Endothelial cell of umbilical vein (primary cell): ENCODE measurements around the gene SLC20A1. TPM values are rescaled to one million over a fixed set of nuclear protein-coding genes. Genes with fewer than 3 reads are reported as not detected.

Source experiments
- Bru-seq: library from RNA; stranded (reverse); fragments of 400-500 nt; gene quantifications from one replicate; lab custom pipeline; 2021; lab: Mats Ljungman, UMichigan
- BruChase-seq, 2 experiments: library from RNA; stranded (reverse); fragments of 400-500 nt; gene quantifications; one replicate each; lab custom pipeline; 2021; lab: Mats Ljungman, UMichigan
- BruUV-seq: library from RNA; stranded (reverse); fragments of 400-500 nt; replicated peaks from 2 replicates; lab custom pipeline; 2021; lab: Mats Ljungman, UMichigan
- CTCF ChIA-PET: fragments of 300-600, 350-600 bp; sonication (Branson Sonifier 250); formaldehyde crosslinking; loops from one replicate; lab custom pipeline; 2021; ENCODE audit warnings: antibody characterized with exemption, inconsistent platforms; lab: Charles Lee
- POLR2A ChIA-PET: fragments of 300-600, 350-600 bp; sonication (Branson Sonifier 250); formaldehyde crosslinking; loops from one replicate; lab custom pipeline; 2021; ENCODE audit warnings: antibody characterized with exemption, inconsistent platforms; lab: Charles Lee
- DNase-seq: peaks from one replicate; pipeline ENCODE4 v3.0.0-alpha.2; 2011; ENCODE audit warnings: low read depth, low spot score
- FAIRE-seq: peaks from 2 replicates; lab custom pipeline; 2011; peaks lifted over from hg19 to GRCh38; lab: Jason Lieb, UNC
- H2AFZ ChIP-seq: 2 replicates; pipeline ENCODE4 v1.6.0; 2012; ENCODE audit warnings: low read depth, low read length, control low read depth, inconsistent platforms
- H3K27ac ChIP-seq: 2 replicates; pipeline ENCODE4 v1.5.1; 2011; ENCODE audit warnings: low read depth, mild to moderate bottlenecking, control low read depth, low read length, moderate library complexity; ENCODE audit not compliant: insufficient read depth
- H3K27me3 ChIP-seq, 2 experiments: 2 replicates each; pipeline versions ENCODE4 v1.6.0 to v1.6.1; 2011; ENCODE audit warnings: low read length in 2 of 2, mixed read lengths in 1 of 2; ENCODE audit not compliant: control insufficient read depth in 2 of 2, insufficient read depth in 2 of 2
- H3K36me3 ChIP-seq, 2 experiments: 2 replicates in 1 of 2; 3 replicates in 1 of 2; pipeline ENCODE4 v1.5.1; 2011; ENCODE audit warnings: low read length in 2 of 2, mild to moderate bottlenecking in 1 of 2, moderate library complexity in 1 of 2; ENCODE audit not compliant: control insufficient read depth in 2 of 2, insufficient read depth in 2 of 2; ENCODE audit errors: extremely low read depth in 1 of 2
- H3K4me1 ChIP-seq: 3 replicates; pipeline ENCODE4 v1.5.1; 2011; ENCODE audit warnings: mild to moderate bottlenecking, low read length; ENCODE audit not compliant: control insufficient read depth, insufficient read depth; ENCODE audit errors: extremely low read depth
- H3K4me2 ChIP-seq: 2 replicates; pipeline ENCODE4 v1.6.1; 2011; ENCODE audit warnings: low read length, control low read depth, mixed read lengths; ENCODE audit not compliant: insufficient read depth
- H3K4me3 ChIP-seq, 3 experiments: fragments of 200-600 bp in 1 of 3; sonication (generic), shearing (Covaris generic) in 1 of 3; replicated peaks in 1 of 3; 2 replicates each; pipeline ENCODE4 v1.5.1; 2011 to 2016; ENCODE audit warnings: control low read depth in 3 of 3, low read length in 3 of 3, mild to moderate bottlenecking in 2 of 3, inconsistent platforms in 1 of 3, low read depth in 1 of 3, moderate library complexity in 1 of 3; ENCODE audit not compliant: insufficient read depth in 1 of 3
- H3K79me2 ChIP-seq: 2 replicates; pipeline ENCODE4 v1.6.0; 2012; ENCODE audit warnings: low read length, inconsistent platforms; ENCODE audit not compliant: control insufficient read depth, insufficient read depth
- H3K9ac ChIP-seq: replicated peaks from 2 replicates; pipeline ENCODE3; 2011; ENCODE audit warnings: low read length, control low read depth; ENCODE audit not compliant: insufficient read depth; ENCODE audit errors: extremely low read depth
- H3K9me1 ChIP-seq: replicated peaks from 3 replicates; pipeline ENCODE4 v1.6.0; 2011; ENCODE audit warnings: mild to moderate bottlenecking, low read length; ENCODE audit not compliant: control insufficient read depth, insufficient read depth; ENCODE audit errors: extremely low read depth
- H3K9me3 ChIP-seq: replicated peaks from 2 replicates; pipeline ENCODE4 v1.5.1; 2012; ENCODE audit warnings: low read length, inconsistent platforms; ENCODE audit not compliant: control insufficient read depth, insufficient read depth
- H4K20me1 ChIP-seq: replicated peaks from 2 replicates; pipeline ENCODE3; 2011; ENCODE audit warnings: mild to moderate bottlenecking, low read length; ENCODE audit not compliant: control insufficient read depth, insufficient read depth; ENCODE audit errors: extremely low read depth
- EZH2 ChIP-seq: IDR thresholded peaks from 2 replicates; pipeline ENCODE4 v1.6.1; 2012; ENCODE audit warnings: borderline replicate concordance, low read depth, mild to moderate bottlenecking, moderate library complexity, low read length, inconsistent platforms; ENCODE audit not compliant: severe bottlenecking
- JUN ChIP-seq: IDR thresholded peaks from 2 replicates; pipeline ENCODE4 v1.6.1; 2011; ENCODE audit warnings: borderline replicate concordance, low read depth; ENCODE audit not compliant: insufficient read length, insufficient read depth
- MYC ChIP-seq: IDR thresholded peaks from one replicate; pipeline ENCODE4 v1.6.1; 2011; ENCODE audit warnings: mild to moderate bottlenecking, low read depth, low read length
- POLR2A ChIP-seq: IDR thresholded peaks from 2 replicates; pipeline ENCODE4 v1.6.1; 2012; ENCODE audit warnings: low read depth, mild to moderate bottlenecking, control low read depth, low read length
- POLR2AphosphoS5 ChIP-seq: IDR thresholded peaks from 2 replicates; pipeline ENCODE4 v1.6.1; 2012; ENCODE audit warnings: low read depth, mild to moderate bottlenecking, control low read depth, low read length, moderate library complexity; ENCODE audit not compliant: insufficient read depth
- dilution Hi-C: fragments of 300-500 bp; cut with MboI; formaldehyde crosslinking; loops from one replicate; pipeline ENCODE4 v1.15.0; 2019; ENCODE audit warnings: low sequenced_read_pairs; ENCODE audit not compliant: extremely low pct_ligation_motif_present
- intact Hi-C: fragments of 100-400 bp; cut with micrococcal nuclease; formaldehyde crosslinking; loops from one replicate; pipeline ENCODE4 v1.10.0; 2022
- long read RNA-seq: library from polyadenylated mRNA; stranded (forward); transcript quantifications from one replicate; pipeline ENCODE4 v2.0.0, GENCODE V29; 2021
- polyA minus RNA-seq, 3 experiments: library from RNA; depleted of rRNA, polyadenylated mRNA; stranded (reverse); fragments of >200 nt; gene quantifications; 1 replicate in 1 of 3; 2 replicates in 2 of 3; pipeline ENCODE4 v1.2.3, GENCODE V29; 2011
- polyA plus RNA-seq, 4 experiments: library from polyadenylated mRNA; depleted of rRNA in 3 of 4; stranded (reverse) in 3 of 4; unstranded in 1 of 4; fragments of >200 nt; gene quantifications; 2 replicates each; pipeline versions ENCODE4 v1.2.1 to v1.2.3, GENCODE V29; 2011 to 2012; ENCODE audit warnings: missing spikeins in 1 of 4
- total RNA-seq: library from RNA; stranded (reverse); gene quantifications from 2 replicates; pipeline ENCODE4 v1.2.3, GENCODE V29; 2021
- TF ChIP-seq, protein P1 (sequence below), 2 donors: IDR thresholded peaks; 1 replicate in 1 of 2; 2 replicates in 1 of 2; pipeline ENCODE4 v1.5.1; 2011; ENCODE audit warnings: low read length in 2 of 2, mild to moderate bottlenecking in 2 of 2, moderate library complexity in 2 of 2, control low read depth in 1 of 2, inconsistent platforms in 1 of 2, low read depth in 1 of 2; ENCODE audit not compliant: insufficient read depth in 1 of 2; ENCODE audit errors: extremely low read depth in 1 of 2
- TF ChIP-seq, protein P2 (sequence below): IDR thresholded peaks from 2 replicates; pipeline ENCODE4 v1.6.1; 2011; ENCODE audit not compliant: insufficient read depth, insufficient read length

SLC20A1 gene, protein sequence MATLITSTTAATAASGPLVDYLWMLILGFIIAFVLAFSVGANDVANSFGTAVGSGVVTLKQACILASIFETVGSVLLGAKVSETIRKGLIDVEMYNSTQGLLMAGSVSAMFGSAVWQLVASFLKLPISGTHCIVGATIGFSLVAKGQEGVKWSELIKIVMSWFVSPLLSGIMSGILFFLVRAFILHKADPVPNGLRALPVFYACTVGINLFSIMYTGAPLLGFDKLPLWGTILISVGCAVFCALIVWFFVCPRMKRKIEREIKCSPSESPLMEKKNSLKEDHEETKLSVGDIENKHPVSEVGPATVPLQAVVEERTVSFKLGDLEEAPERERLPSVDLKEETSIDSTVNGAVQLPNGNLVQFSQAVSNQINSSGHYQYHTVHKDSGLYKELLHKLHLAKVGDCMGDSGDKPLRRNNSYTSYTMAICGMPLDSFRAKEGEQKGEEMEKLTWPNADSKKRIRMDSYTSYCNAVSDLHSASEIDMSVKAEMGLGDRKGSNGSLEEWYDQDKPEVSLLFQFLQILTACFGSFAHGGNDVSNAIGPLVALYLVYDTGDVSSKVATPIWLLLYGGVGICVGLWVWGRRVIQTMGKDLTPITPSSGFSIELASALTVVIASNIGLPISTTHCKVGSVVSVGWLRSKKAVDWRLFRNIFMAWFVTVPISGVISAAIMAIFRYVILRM
- total RNA-seq (141 and 149 TPM in 2 replicates), polyA plus RNA-seq (47.0 and 52.7 TPM in 2 replicates), polyA minus RNA-seq (95.5 and 107 TPM in 2 replicates), Bru-seq, nascent RNA (percentile 99 among the genes with signal in this experiment), BruChase-seq, experiment 1, labeled RNA remaining after a 6-hour chase (percentile 96 among the genes with signal in this experiment), BruChase-seq, experiment 2, labeled RNA remaining after a 2-hour chase (percentile 99 among the genes with signal in this experiment)
- 44.5 and 45.5 TPM in 2 replicates for polyA plus RNA-seq (2011; cell fraction: cytosol; rRNA removed)
- polyA plus RNA-seq (2011; cell fraction: nucleus; rRNA removed): 146 and 166 TPM in 2 replicates
- polyA plus RNA-seq (2012): 88.7 and 117 TPM in 2 replicates
- 25.2 TPM for polyA minus RNA-seq (2011; cell fraction: cytosol; rRNA and poly(A)+ RNA removed)
- 82.9 and 138 TPM in 2 replicates for polyA minus RNA-seq (2011; cell fraction: nucleus; rRNA and poly(A)+ RNA removed)
- long read RNA-seq, transcript SLC20A1-201 (11 exons, 3,381 nt): major isoform, 253 of 297 reads
- long read RNA-seq, partial matches to known transcripts: 23 of 297 reads
- long read RNA-seq, other reads (novel, unspliced or antisense): 21 of 297 reads

DNA sequence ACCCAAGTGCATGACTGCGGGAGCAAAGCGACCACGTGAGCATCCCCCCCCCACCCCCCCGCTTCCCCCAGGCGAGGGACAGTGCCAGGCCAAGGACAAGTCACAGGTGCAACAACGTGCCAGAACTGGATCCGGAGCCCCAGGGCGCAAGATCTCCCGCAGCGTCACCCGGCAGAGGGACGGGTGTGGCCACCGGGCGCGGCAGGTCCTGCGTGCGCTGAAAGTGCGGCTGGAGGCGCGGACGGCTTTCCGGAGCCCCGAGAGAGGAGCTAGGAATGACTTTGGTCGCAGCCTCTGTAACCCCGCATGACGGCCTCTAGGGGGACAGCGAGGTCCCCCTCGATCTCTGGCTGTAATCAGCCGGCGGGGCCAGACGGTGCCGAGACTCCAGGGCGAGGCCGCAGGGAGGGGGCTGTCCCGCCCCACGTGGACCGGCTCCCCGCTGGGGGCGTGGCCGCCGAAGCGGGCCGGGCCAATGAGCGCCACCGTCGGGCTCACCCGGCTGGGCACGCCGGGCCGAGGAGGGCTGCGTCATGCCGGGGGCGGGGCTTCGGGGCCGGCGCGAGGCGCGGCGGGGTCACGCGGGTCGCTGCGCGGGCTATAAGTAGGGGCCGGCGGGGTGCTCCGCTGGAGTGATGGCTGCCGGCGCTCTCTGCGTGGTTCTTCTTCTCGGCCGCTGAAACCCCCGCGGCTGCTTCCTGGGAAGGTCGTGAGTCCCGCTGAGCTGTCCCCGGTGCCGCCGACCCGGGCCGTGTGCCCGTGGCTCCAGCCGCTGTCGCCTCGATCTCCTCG, at the start of gene SLC20A1:
TSS of gene SLC20A1 (plus strand) at position 630 of the 792 bp plus-strand sequence. CDS start 890 bp downstream, outside the sequence.
- no peaks in the 10 kb centered on the region for H3K9me3 ChIP-seq
- peak within 1 kb of the TSS; percentile 97 for H3K4me2 ChIP-seq
- intact Hi-C loops (loop anchor here (1.0 kb wide), 6 partner anchors 14 to 81 kb away; partner anchors contain the start of gene CHCHD5), dilution Hi-C loops (no loop called here)
- peak within 1 kb of the TSS; percentile 96 for H3K9ac ChIP-seq
- ChIA-PET CTCF (interaction anchor here (1.0 to 6.1 kb wide), 14 partner anchors 10 to 80 kb away, joined by 3 to 92 read pairs (median 6); no protein-coding TSS in a partner anchor), POLR2A (interaction anchor here (0.6 to 3.6 kb wide), 10 partner anchors 10 to 61 kb away, joined by 3 to 43 read pairs (median 4); partner anchors contain the start of gene CHCHD5)
- H3K27me3 ChIP-seq: no peaks in the 10 kb centered on the region
- H3K9me1 ChIP-seq: no peaks in the 10 kb centered on the region
- FAIRE-seq (peak; percentile 90), DNase-seq (peak; percentile 91)
- no TSS peak for BruUV-seq
- peak within 1 kb of the TSS; percentile 84 to 90 (median 89) for H3K4me3 ChIP-seq
- peak within 1 kb of the TSS; percentile 56 for H2AFZ ChIP-seq
- TF ChIP-seq POLR2AphosphoS5 (peak; percentile 99), EZH2 (no peak), POLR2A (peak; percentile 98), JUN (no peak), MYC (no peak)
- TF ChIP-seq, protein P1, sequence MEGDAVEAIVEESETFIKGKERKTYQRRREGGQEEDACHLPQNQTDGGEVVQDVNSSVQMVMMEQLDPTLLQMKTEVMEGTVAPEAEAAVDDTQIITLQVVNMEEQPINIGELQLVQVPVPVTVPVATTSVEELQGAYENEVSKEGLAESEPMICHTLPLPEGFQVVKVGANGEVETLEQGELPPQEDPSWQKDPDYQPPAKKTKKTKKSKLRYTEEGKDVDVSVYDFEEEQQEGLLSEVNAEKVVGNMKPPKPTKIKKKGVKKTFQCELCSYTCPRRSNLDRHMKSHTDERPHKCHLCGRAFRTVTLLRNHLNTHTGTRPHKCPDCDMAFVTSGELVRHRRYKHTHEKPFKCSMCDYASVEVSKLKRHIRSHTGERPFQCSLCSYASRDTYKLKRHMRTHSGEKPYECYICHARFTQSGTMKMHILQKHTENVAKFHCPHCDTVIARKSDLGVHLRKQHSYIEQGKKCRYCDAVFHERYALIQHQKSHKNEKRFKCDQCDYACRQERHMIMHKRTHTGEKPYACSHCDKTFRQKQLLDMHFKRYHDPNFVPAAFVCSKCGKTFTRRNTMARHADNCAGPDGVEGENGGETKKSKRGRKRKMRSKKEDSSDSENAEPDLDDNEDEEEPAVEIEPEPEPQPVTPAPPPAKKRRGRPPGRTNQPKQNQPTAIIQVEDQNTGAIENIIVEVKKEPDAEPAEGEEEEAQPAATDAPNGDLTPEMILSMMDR (IDR thresholded peaks at IDR 0.05; ENCODE audit: extremely low read depth in 1 of 2, insufficient read depth in 1 of 2, low read depth in 1 of 2, low read length in 2 of 2): peak; percentile 38 to 40
- TF ChIP-seq, protein P2, sequence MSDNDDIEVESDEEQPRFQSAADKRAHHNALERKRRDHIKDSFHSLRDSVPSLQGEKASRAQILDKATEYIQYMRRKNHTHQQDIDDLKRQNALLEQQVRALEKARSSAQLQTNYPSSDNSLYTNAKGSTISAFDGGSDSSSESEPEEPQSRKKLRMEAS: peak; percentile 57
- peaks cover 60% of the 10 kb centered on the region for H3K79me2 ChIP-seq
- peak within 1 kb of the TSS; percentile 90 for H3K27ac ChIP-seq
- H3K36me3 ChIP-seq: peaks cover 2 to 26% of the 10 kb centered on the region in 2 experiments
- peaks cover 71% of the 10 kb centered on the region for H3K4me1 ChIP-seq
- H4K20me1 ChIP-seq: peaks cover 6% of the 10 kb centered on the region
